RWPE2 (cell line): ENCODE results near the gene LDLRAD4.

Source experiments
- ATAC-seq: fragments of 200-7000 bp; cut with Tn5 transposase; 3 replicates; pipeline ENCODE4 v1.9.1; 2021; ENCODE audit warnings: low read depth
- DNase-seq: peaks from one replicate; pipeline ENCODE4 v3.0.0-alpha.2; 2020; ENCODE audit warnings: low spot score
- H3K27ac ChIP-seq: fragments of 450-650 bp; 2 replicates; pipeline ENCODE4 v1.5.1; 2017; ENCODE audit warnings: mild to moderate bottlenecking; ENCODE audit not compliant: poor library complexity, severe bottlenecking
- H3K27me3 ChIP-seq: fragments of 250-450 bp; sonication (Bioruptor Pico); 2 replicates; pipeline ENCODE4 v1.5.1; 2021; ENCODE audit warnings: mild to moderate bottlenecking, moderate library complexity; ENCODE audit not compliant: insufficient read depth, poor library complexity, severe bottlenecking
- H3K36me3 ChIP-seq: fragments of 250-450 bp; sonication (Bioruptor Pico); 2 replicates; pipeline ENCODE4 v1.5.1; 2020; ENCODE audit warnings: low read depth, mild to moderate bottlenecking, moderate library complexity
- H3K4me1 ChIP-seq: fragments of 250-450 bp; sonication (Bioruptor Pico); 2 replicates; pipeline ENCODE4 v1.5.1; 2021; ENCODE audit warnings: mild to moderate bottlenecking, moderate library complexity; ENCODE audit not compliant: insufficient read depth, poor library complexity, severe bottlenecking
- H3K4me3 ChIP-seq: fragments of 250-450 bp; sonication (Bioruptor Pico); 2 replicates; pipeline ENCODE4 v1.5.1; 2021; ENCODE audit warnings: mild to moderate bottlenecking, moderate library complexity; ENCODE audit not compliant: severe bottlenecking
- H3K9me3 ChIP-seq: fragments of 250-450 bp; sonication (Bioruptor Pico); 2 replicates; pipeline ENCODE4 v1.5.1; 2021; ENCODE audit warnings: mild to moderate bottlenecking, moderate library complexity; ENCODE audit not compliant: severe bottlenecking
- TF ChIP-seq, protein P1 (sequence below): fragments of 450-650 bp; IDR thresholded peaks from one replicate; pipeline ENCODE4 v1.5.1; 2017; ENCODE audit warnings: mild to moderate bottlenecking, moderate library complexity; ENCODE audit not compliant: poor library complexity, severe bottlenecking

Gene LDLRAD4

DNA sequence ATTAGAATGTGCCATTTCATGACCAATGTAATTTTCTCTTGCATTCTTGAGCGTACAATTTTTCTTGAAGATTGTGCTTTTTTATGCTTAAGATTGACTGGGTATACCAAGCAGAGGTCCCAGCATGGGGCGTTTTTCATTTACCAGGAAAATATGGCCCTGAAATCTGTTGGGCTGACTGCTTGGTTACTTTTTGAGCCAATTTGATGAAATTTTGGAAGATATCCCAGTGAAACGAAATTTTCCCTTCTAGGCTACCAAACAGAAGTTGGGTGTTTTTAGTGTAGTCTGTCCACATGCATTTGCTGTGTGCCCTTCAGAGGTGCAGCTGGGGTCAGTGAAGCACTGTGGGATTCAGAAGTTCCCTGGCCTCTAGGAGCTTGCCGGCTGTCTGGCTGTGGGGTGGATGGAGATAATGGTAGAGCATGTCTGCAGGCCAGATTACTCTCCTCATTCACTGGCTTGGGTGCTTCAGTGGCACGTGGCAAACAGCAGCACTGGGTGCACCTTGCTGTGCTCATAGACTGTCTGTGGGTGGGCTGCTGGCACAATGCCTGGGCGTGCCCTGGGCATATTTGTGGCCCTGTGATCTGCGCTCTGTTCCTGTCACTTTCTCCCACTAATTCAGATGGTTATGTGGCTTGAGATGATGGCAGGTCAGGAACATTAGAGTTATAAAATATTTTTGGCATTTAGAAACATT, 73.3 kb downstream of the LDLRAD4 start:
- Histone ChIP-seq H3K27me3 (no peaks in the 10 kb centered on the region), H3K9me3 (no peaks in the 10 kb centered on the region), H3K36me3 (no peaks in the 10 kb centered on the region), H3K4me1 (no peaks in the 10 kb centered on the region), H3K4me3 (no peak overlapping the region), H3K27ac (no peak overlapping the region)
- TF ChIP-seq, protein P1, sequence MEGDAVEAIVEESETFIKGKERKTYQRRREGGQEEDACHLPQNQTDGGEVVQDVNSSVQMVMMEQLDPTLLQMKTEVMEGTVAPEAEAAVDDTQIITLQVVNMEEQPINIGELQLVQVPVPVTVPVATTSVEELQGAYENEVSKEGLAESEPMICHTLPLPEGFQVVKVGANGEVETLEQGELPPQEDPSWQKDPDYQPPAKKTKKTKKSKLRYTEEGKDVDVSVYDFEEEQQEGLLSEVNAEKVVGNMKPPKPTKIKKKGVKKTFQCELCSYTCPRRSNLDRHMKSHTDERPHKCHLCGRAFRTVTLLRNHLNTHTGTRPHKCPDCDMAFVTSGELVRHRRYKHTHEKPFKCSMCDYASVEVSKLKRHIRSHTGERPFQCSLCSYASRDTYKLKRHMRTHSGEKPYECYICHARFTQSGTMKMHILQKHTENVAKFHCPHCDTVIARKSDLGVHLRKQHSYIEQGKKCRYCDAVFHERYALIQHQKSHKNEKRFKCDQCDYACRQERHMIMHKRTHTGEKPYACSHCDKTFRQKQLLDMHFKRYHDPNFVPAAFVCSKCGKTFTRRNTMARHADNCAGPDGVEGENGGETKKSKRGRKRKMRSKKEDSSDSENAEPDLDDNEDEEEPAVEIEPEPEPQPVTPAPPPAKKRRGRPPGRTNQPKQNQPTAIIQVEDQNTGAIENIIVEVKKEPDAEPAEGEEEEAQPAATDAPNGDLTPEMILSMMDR = no peak
- ATAC-seq (no peak), DNase-seq (no peak)

- Histone ChIP-seq H3K27ac (no peak overlapping the region), H3K9me3 (no peaks in the 10 kb centered on the region), H3K4me1 (no peaks in the 10 kb centered on the region), H3K27me3 (no peaks in the 10 kb centered on the region), H3K36me3 (no peaks in the 10 kb centered on the region), H3K4me3 (no peak overlapping the region)
- DNase-seq = no peak
- no peak for ATAC-seq
- TF ChIP-seq, protein P1 = no peak
Observed at GRCh38 chr18:13292736-13293135, 74.2 kb downstream of the LDLRAD4 start.

DNA sequence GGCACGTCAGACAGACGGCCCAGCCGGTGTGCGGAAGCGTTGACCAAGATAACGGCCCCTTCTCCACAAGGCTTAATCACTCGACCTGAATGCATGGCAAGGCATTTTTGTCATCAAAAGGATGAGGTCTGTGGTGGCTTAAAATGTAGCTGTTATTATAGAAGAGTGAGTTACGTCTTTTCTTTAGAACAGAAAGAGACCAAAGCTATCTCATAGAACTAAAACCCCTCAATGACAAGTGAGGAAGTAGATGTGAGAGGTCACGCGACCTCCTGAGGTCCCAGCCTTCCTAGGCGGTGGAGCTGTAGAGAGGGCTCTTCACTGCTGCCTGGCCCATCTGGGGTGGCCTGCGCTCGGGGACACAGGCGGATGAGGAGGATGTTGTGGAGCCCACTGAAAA, 75.7 kb downstream of the LDLRAD4 start:
- TF ChIP-seq, protein P1 = no peak
- no peaks in the 10 kb centered on the region for H3K4me1 ChIP-seq
- no peaks in the 10 kb centered on the region for H3K9me3 ChIP-seq
- no peak overlapping the region for H3K27ac ChIP-seq
- ATAC-seq (no peak), DNase-seq (no peak)
- H3K27me3 ChIP-seq = no peaks in the 10 kb centered on the region
- H3K4me3 ChIP-seq = no peak overlapping the region
- H3K36me3 ChIP-seq = no peaks in the 10 kb centered on the region

GRCh38 chr18:13295894-13296293, 77.3 kb downstream of the LDLRAD4 start:
- no peak for ATAC-seq
- no peak for DNase-seq
- Histone ChIP-seq H3K36me3 (no peaks in the 10 kb centered on the region), H3K4me3 (no peak overlapping the region), H3K9me3 (no peaks in the 10 kb centered on the region), H3K27me3 (no peaks in the 10 kb centered on the region), H3K4me1 (no peaks in the 10 kb centered on the region), H3K27ac (no peak overlapping the region)
- TF ChIP-seq, protein P1 = no peak

GRCh38 chr18:13296867-13297574, 78.5 kb downstream of the LDLRAD4 start:
- Histone ChIP-seq H3K4me1 (no peaks in the 10 kb centered on the region), H3K9me3 (no peaks in the 10 kb centered on the region), H3K36me3 (no peaks in the 10 kb centered on the region), H3K27ac (no peak overlapping the region), H3K27me3 (no peaks in the 10 kb centered on the region), H3K4me3 (no peak overlapping the region)
- DNase-seq (no peak), ATAC-seq (no peak)
- TF ChIP-seq, protein P1 = no peak
